ENCODE data around the gene DNAH12. TPM values are rescaled to one million over a fixed set of nuclear protein-coding genes. Genes with fewer than 3 reads are reported as not detected.

DNAH12 gene
- polyA plus RNA-seq, 4 donors: 0.70 to 2.0 (median 0.98) TPM

DNA sequence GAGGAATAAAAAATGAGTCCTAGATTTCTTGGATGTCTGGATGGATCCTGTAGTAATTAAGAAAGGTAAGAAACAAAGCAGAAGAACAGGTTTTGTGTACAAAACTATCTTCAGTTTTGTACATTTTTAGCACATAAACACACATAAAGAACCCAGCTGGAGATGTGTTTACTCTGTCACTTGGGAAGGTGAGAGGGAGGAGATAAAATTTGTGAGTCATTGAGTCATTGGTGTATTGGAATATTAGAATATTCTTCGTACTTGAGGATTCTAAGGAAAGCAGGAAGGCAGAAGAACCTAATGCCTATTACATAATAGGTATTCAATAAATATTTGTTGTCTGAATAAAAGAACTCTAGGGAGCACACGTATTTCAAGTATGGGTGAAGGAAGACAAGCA is 299.2 kb downstream of the DNAH12 start:
- DNase-seq (ENCODE audit: low read depth in 4 of 4, low spot score in 3 of 4): no peak

Other genes starting within 250 kb of the DNAH12 start
- 10 to 100 TPM in 3 of 4 donors, 1 to 10 TPM in 1; 9.1 to 14.0 (median 13.4) TPM for gene PDE12, start 11.9 kb upstream of the DNAH12 start, polyA plus RNA-seq (ENCODE audit: insufficient read length in 4 of 4)
- 100 to 1,000 TPM; 209 to 325 (median 286) TPM for gene ARF4, start 53.0 kb upstream of the DNAH12 start, polyA plus RNA-seq (ENCODE audit: insufficient read length in 4 of 4)
- gene DENND6A, start 148.7 kb upstream of the DNAH12 start, polyA plus RNA-seq (ENCODE audit: insufficient read length in 4 of 4): 10 to 100 TPM; 27.2 to 31.2 (median 29.7) TPM
- gene SLMAP, start 212.0 kb upstream of the DNAH12 start, polyA plus RNA-seq (ENCODE audit: insufficient read length in 4 of 4): 10 to 100 TPM; 37.0 to 51.2 (median 48.7) TPM

All from left renal pelvis (tissue), 4 donors.